ENCODE measurements around the gene CDKAL1. TPM values are rescaled to one million over a fixed set of nuclear protein-coding genes. Genes with fewer than 3 reads are reported as not detected.

Gene CDKAL1
- total and polyA plus RNA-seq, 2 of the 13 experiments (the other 11 are each of a cell fraction or from before 2014, with no cell fraction given): 9.5 to 27.7 TPM

DNA sequence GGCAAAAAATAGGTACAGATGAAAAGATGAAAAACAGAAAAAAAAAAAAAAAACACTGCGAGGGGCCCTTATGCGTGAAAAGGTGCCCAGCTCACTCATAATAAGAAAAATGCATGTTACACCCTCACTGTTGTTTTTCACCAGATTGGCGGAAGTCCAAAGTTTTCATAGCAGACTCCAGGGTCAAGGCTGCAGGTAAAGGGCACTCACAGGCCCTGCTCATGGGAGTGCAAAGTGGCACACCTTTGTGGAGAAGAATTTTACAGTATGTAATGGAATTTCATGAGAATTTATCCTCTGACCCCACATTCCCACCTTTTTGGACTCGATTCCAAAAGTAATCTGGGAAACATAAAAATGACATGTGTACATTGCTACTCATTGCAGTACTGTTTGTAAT is 108.2 kb downstream of the CDKAL1 start (continued):
- TF ChIP-seq, protein P1, sequence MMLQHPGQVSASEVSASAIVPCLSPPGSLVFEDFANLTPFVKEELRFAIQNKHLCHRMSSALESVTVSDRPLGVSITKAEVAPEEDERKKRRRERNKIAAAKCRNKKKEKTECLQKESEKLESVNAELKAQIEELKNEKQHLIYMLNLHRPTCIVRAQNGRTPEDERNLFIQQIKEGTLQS (CRISPR knock-in tag; IDR thresholded peaks at IDR 0.05): no peak
- TF ChIP-seq SAP130 (CRISPR knock-in tag; IDR thresholded peaks at IDR 0.05; ENCODE audit: low read depth) (no peak), ZNF543 (CRISPR knock-in tag; IDR thresholded peaks at IDR 0.05) (peak; percentile 47; the same call in 1 of the 2 replicates), ZNF703 (CRISPR knock-in tag; IDR thresholded peaks at IDR 0.05; ENCODE audit: borderline replicate concordance) (no peak), FOSL1 (CRISPR knock-in tag; IDR thresholded peaks at IDR 0.05; ENCODE audit: borderline replicate concordance) (no peak), KAT8 (CRISPR knock-in tag; IDR thresholded peaks at IDR 0.05) (no peak), CBX1 (IDR thresholded peaks at IDR 0.05; ENCODE audit: low read depth) (no peak), ESRRA (CRISPR knock-in tag; IDR thresholded peaks at IDR 0.05; ENCODE audit: low read depth) (peak; percentile 57; the same call in 1 of the 2 replicates), SALL1 (CRISPR knock-in tag; IDR thresholded peaks at IDR 0.05) (peak; percentile 93), TEAD3 (CRISPR knock-in tag; optimal IDR thresholded peaks at IDR 0.05; ENCODE audit: borderline replicate concordance) (peak; percentile 41)
- TF ChIP-seq, protein P2, sequence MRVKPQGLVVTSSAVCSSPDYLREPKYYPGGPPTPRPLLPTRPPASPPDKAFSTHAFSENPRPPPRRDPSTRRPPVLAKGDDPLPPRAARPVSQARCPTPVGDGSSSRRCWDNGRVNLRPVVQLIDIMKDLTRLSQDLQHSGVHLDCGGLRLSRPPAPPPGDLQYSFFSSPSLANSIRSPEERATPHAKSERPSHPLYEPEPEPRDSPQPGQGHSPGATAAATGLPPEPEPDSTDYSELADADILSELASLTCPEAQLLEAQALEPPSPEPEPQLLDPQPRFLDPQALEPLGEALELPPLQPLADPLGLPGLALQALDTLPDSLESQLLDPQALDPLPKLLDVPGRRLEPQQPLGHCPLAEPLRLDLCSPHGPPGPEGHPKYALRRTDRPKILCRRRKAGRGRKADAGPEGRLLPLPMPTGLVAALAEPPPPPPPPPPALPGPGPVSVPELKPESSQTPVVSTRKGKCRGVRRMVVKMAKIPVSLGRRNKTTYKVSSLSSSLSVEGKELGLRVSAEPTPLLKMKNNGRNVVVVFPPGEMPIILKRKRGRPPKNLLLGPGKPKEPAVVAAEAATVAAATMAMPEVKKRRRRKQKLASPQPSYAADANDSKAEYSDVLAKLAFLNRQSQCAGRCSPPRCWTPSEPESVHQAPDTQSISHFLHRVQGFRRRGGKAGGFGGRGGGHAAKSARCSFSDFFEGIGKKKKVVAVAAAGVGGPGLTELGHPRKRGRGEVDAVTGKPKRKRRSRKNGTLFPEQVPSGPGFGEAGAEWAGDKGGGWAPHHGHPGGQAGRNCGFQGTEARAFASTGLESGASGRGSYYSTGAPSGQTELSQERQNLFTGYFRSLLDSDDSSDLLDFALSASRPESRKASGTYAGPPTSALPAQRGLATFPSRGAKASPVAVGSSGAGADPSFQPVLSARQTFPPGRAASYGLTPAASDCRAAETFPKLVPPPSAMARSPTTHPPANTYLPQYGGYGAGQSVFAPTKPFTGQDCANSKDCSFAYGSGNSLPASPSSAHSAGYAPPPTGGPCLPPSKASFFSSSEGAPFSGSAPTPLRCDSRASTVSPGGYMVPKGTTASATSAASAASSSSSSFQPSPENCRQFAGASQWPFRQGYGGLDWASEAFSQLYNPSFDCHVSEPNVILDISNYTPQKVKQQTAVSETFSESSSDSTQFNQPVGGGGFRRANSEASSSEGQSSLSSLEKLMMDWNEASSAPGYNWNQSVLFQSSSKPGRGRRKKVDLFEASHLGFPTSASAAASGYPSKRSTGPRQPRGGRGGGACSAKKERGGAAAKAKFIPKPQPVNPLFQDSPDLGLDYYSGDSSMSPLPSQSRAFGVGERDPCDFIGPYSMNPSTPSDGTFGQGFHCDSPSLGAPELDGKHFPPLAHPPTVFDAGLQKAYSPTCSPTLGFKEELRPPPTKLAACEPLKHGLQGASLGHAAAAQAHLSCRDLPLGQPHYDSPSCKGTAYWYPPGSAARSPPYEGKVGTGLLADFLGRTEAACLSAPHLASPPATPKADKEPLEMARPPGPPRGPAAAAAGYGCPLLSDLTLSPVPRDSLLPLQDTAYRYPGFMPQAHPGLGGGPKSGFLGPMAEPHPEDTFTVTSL (CRISPR knock-in tag; IDR thresholded peaks at IDR 0.05; ENCODE audit: borderline replicate concordance): peak; percentile 72; the same call in 1 of the 2 replicates
- TF ChIP-seq, protein P3, sequence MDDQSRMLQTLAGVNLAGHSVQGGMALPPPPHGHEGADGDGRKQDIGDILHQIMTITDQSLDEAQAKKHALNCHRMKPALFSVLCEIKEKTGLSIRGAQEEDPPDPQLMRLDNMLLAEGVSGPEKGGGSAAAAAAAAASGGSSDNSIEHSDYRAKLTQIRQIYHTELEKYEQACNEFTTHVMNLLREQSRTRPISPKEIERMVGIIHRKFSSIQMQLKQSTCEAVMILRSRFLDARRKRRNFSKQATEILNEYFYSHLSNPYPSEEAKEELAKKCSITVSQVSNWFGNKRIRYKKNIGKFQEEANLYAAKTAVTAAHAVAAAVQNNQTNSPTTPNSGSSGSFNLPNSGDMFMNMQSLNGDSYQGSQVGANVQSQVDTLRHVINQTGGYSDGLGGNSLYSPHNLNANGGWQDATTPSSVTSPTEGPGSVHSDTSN (CRISPR knock-in tag; IDR thresholded peaks at IDR 0.05; ENCODE audit: borderline replicate concordance): no peak
- TF ChIP-seq, protein P4, sequence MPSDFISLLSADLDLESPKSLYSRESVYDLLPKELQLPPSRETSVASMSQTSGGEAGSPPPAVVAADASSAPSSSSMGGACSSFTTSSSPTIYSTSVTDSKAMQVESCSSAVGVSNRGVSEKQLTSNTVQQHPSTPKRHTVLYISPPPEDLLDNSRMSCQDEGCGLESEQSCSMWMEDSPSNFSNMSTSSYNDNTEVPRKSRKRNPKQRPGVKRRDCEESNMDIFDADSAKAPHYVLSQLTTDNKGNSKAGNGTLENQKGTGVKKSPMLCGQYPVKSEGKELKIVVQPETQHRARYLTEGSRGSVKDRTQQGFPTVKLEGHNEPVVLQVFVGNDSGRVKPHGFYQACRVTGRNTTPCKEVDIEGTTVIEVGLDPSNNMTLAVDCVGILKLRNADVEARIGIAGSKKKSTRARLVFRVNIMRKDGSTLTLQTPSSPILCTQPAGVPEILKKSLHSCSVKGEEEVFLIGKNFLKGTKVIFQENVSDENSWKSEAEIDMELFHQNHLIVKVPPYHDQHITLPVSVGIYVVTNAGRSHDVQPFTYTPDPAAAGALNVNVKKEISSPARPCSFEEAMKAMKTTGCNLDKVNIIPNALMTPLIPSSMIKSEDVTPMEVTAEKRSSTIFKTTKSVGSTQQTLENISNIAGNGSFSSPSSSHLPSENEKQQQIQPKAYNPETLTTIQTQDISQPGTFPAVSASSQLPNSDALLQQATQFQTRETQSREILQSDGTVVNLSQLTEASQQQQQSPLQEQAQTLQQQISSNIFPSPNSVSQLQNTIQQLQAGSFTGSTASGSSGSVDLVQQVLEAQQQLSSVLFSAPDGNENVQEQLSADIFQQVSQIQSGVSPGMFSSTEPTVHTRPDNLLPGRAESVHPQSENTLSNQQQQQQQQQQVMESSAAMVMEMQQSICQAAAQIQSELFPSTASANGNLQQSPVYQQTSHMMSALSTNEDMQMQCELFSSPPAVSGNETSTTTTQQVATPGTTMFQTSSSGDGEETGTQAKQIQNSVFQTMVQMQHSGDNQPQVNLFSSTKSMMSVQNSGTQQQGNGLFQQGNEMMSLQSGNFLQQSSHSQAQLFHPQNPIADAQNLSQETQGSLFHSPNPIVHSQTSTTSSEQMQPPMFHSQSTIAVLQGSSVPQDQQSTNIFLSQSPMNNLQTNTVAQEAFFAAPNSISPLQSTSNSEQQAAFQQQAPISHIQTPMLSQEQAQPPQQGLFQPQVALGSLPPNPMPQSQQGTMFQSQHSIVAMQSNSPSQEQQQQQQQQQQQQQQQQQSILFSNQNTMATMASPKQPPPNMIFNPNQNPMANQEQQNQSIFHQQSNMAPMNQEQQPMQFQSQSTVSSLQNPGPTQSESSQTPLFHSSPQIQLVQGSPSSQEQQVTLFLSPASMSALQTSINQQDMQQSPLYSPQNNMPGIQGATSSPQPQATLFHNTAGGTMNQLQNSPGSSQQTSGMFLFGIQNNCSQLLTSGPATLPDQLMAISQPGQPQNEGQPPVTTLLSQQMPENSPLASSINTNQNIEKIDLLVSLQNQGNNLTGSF (CRISPR knock-in tag; IDR thresholded peaks at IDR 0.05): no peak
- TF ChIP-seq, protein P5, sequence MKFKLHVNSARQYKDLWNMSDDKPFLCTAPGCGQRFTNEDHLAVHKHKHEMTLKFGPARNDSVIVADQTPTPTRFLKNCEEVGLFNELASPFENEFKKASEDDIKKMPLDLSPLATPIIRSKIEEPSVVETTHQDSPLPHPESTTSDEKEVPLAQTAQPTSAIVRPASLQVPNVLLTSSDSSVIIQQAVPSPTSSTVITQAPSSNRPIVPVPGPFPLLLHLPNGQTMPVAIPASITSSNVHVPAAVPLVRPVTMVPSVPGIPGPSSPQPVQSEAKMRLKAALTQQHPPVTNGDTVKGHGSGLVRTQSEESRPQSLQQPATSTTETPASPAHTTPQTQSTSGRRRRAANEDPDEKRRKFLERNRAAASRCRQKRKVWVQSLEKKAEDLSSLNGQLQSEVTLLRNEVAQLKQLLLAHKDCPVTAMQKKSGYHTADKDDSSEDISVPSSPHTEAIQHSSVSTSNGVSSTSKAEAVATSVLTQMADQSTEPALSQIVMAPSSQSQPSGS (CRISPR knock-in tag; IDR thresholded peaks at IDR 0.05): no peak
- TF ChIP-seq, protein P6, sequence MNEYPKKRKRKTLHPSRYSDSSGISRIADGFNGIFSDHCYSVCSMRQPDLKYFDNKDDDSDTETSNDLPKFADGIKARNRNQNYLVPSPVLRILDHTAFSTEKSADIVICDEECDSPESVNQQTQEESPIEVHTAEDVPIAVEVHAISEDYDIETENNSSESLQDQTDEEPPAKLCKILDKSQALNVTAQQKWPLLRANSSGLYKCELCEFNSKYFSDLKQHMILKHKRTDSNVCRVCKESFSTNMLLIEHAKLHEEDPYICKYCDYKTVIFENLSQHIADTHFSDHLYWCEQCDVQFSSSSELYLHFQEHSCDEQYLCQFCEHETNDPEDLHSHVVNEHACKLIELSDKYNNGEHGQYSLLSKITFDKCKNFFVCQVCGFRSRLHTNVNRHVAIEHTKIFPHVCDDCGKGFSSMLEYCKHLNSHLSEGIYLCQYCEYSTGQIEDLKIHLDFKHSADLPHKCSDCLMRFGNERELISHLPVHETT (CRISPR knock-in tag; conservative IDR thresholded peaks at IDR 0.05): no peak
